Measurements from ENCODE around the gene PTPRN2. TPM values are rescaled to one million over a fixed set of nuclear protein-coding genes. Genes with fewer than 3 reads are reported as not detected.
"Not testable (repeated sequence)": the region's sequence is repeated elsewhere in the genome, so short reads cannot be mapped to it uniquely, and the experiment has no call there.

The PTPRN2 gene
- total and polyA plus RNA-seq, 2 of the 13 experiments (the other 11 are each of a cell fraction or from before 2014, with no cell fraction given): 2.5 to 24.2 TPM

DNA sequence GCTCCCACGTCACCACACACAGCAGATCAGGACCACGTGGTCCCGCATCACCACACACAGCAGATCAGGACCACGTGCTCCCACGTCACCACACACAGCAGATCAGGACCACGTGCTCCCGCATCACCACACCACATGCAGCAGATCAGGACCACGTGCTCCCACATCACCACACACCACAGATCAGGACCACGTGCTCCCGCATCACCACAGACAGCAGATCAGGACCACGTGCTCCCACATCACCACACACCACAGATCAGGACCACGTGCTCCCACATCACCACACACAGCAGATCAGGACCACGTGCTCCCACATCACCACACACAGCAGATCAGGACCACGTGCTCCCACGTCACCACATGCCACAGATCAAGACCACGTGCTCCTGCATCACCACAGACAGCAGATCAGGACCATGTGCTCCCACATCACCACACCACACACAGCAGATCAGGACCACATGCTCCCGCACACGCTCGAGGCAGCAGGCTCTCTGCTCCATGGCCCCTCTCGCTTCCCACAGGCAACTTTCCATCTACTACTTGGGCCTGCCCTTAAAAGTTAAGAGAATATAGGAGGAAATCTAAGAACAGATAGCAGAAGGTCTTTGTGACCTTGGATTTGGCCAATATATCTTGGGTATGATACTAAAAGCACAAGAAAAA lies 1024.0 kb downstream of the PTPRN2 start:
- intact Hi-C loops (cut with micrococcal nuclease; ENCODE audit: unreplicated experiment); H3K27ac ChIP-seq (ENCODE audit: extremely low read length, insufficient read depth, low read length); POLR2A ChIA-PET; FAIRE-seq; H4K20me1 ChIP-seq (ENCODE audit: insufficient read depth, low read length); in situ Hi-C loops (cut with HindIII; ENCODE audit: extremely low pct_ligation_motif_present, low pct_unique_long_range_greater_than_20kb); H3K79me2 ChIP-seq (ENCODE audit: insufficient read depth, low read length); ATAC-seq; CTCF ChIA-PET (ENCODE audit: low intra/inter-chr PET ratio, low total read pairs); H3K27me3 ChIP-seq (ENCODE audit: control insufficient read depth in 1 of 2, insufficient read depth in 2 of 2, low read length in 2 of 2); DNase-seq (ENCODE audit: low spot score); H3K4me2 ChIP-seq (ENCODE audit: low read depth, low read length); H3K9me3 ChIP-seq (ENCODE audit: low read length); BruUV-seq (replicated peaks); H3K9ac ChIP-seq (ENCODE audit: insufficient read depth, low read depth, low read length); H3K4me3 ChIP-seq (replicated peaks in 1 of 3; ENCODE audit: insufficient read depth in 1 of 3, low read depth in 2 of 3, low read length in 3 of 3); H3K36me3 ChIP-seq (replicated peaks in 1 of 2; ENCODE audit: control insufficient read depth in 1 of 2, insufficient read depth in 2 of 2, low read length in 2 of 2); H2AFZ ChIP-seq (ENCODE audit: low read length): not testable (repeated sequence)
- 75% methylated on average over 17 of the region's 20 CpGs for WGBS (ENCODE audit: low lambda C conversion rate)
- TF ChIP-seq, protein P1, sequence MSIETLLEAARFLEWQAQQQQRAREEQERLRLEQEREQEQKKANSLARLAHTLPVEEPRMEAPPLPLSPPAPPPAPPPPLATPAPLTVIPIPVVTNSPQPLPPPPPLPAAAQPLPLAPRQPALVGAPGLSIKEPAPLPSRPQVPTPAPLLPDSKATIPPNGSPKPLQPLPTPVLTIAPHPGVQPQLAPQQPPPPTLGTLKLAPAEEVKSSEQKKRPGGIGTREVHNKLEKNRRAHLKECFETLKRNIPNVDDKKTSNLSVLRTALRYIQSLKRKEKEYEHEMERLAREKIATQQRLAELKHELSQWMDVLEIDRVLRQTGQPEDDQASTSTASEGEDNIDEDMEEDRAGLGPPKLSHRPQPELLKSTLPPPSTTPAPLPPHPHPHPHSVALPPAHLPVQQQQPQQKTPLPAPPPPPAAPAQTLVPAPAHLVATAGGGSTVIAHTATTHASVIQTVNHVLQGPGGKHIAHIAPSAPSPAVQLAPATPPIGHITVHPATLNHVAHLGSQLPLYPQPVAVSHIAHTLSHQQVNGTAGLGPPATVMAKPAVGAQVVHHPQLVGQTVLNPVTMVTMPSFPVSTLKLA (IDR thresholded peaks at IDR 0.05): peak; percentile 59
- H3K4me1 ChIP-seq (ENCODE audit: insufficient read depth, low read length): peaks cover 52% of the 10 kb centered on the region

DNA sequence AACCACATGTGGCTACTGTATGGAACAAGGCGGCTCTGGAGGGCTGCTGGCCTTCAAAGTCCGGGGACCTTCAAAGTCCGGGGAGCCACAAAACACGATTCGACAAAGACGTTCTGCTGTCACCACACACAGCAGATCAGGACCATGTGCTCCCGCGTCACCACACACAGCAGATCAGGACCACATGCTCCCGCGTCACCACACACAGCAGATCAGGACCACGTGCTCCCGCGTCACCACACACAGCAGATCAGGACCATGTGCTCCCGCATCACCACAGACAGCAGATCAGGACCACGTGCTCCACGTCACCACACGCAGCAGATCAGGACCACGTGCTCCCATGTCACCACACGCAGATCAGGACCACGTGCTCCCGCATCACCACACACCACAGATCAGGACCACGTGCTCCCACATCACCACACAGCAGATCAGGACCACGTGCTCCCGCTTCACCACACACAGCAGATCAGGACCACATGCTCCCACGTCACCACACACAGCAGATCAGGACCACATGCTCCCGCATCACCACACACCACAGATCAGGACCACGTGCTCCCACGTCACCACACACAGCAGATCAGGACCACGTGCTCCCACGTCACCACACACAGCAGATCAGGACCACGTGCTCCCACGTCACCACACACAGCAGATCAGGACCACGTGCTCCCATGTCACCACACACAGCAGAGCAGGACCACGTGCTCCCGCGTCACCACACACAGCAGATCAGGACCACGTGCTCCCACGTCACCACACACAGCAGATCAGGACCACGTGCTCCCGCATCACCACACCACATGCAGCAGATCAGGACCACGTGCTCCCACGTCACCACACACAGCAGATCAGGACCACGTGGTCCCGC lies 1024.9 kb downstream of the PTPRN2 start:
- POLR2A ChIA-PET; H3K27ac ChIP-seq (ENCODE audit: extremely low read length, insufficient read depth, low read length); H3K36me3 ChIP-seq (replicated peaks in 1 of 2; ENCODE audit: control insufficient read depth in 1 of 2, insufficient read depth in 2 of 2, low read length in 2 of 2); H3K4me2 ChIP-seq (ENCODE audit: low read depth, low read length); intact Hi-C loops (cut with micrococcal nuclease; ENCODE audit: unreplicated experiment); H3K9me3 ChIP-seq (ENCODE audit: low read length); H4K20me1 ChIP-seq (ENCODE audit: insufficient read depth, low read length); CTCF ChIA-PET (ENCODE audit: low intra/inter-chr PET ratio, low total read pairs); in situ Hi-C loops (cut with HindIII; ENCODE audit: extremely low pct_ligation_motif_present, low pct_unique_long_range_greater_than_20kb); H3K9ac ChIP-seq (ENCODE audit: insufficient read depth, low read depth, low read length); H3K27me3 ChIP-seq (ENCODE audit: control insufficient read depth in 1 of 2, insufficient read depth in 2 of 2, low read length in 2 of 2); BruUV-seq (replicated peaks); H3K79me2 ChIP-seq (ENCODE audit: insufficient read depth, low read length); DNase-seq (ENCODE audit: low spot score); FAIRE-seq; H2AFZ ChIP-seq (ENCODE audit: low read length); H3K4me3 ChIP-seq (replicated peaks in 1 of 3; ENCODE audit: insufficient read depth in 1 of 3, low read depth in 2 of 3, low read length in 3 of 3); ATAC-seq: not testable (repeated sequence)
- TF ChIP-seq, protein P1 (IDR thresholded peaks at IDR 0.05): peak; percentile 61
- H3K4me1 ChIP-seq (ENCODE audit: insufficient read depth, low read length): peaks cover 52% of the 10 kb centered on the region
- 93% methylated on average over 22 of the region's 44 CpGs for WGBS (ENCODE audit: low lambda C conversion rate)
